Measurements from ENCODE around the gene MEOX2. TPM values are rescaled to one million over a fixed set of nuclear protein-coding genes. Genes with fewer than 3 reads are reported as not detected.

The MEOX2 gene
- total RNA-seq, 1 experiment from 2014 or later: 0.22 TPM

DNA sequence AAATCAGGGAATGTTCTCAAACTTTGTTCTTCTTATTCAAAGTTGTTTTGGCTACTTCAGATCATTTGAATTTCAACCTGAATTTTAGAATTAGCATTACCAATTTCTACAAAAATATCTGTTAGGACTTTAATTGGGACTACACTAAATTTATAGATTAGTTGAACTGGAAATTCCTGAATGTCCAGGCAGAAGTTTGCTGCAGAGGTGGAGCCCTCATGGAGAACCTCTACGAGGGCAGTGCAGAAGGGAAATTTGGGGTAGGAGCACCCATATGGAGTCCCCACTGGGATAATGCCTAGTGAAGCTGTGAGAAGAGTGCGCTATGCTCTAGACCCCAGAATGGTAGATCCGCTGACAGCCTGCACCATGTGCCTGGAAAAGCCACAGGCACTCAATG lies 101.9 kb downstream of the MEOX2 start:
- Histone ChIP-seq H2AFZ (no peak overlapping the region), H4K20me1 (ENCODE audit: insufficient read depth) (no peaks in the 10 kb centered on the region), H3K27me3 (ENCODE audit: insufficient read depth, low read depth) (no peaks in the 10 kb centered on the region), H3K79me2 (ENCODE audit: low read depth) (no peaks in the 10 kb centered on the region), H3K9me3 (ENCODE audit: insufficient read depth, low read depth) (peaks cover 13% of the 10 kb centered on the region), H3F3A (ENCODE audit: insufficient read depth, low read depth) (no peaks in the 10 kb centered on the region), H3K4me2 (no peak overlapping the region), H3K36me3 (ENCODE audit: low read depth) (no peaks in the 10 kb centered on the region), H3K9me2 (ENCODE audit: insufficient read depth) (no peaks in the 10 kb centered on the region), H3K4me1 (replicated peaks; ENCODE audit: insufficient read depth) (no peaks in the 10 kb centered on the region), H3K4me3 (no peak overlapping the region), H3K27ac (no peak overlapping the region)
- intact Hi-C loops (cut with micrococcal nuclease; ENCODE audit: unreplicated experiment): no loop called here
- no peak for TF ChIP-seq EZH2 (IDR thresholded peaks at IDR 0.05; ENCODE audit: low read depth)
- TF ChIP-seq, protein P1, sequence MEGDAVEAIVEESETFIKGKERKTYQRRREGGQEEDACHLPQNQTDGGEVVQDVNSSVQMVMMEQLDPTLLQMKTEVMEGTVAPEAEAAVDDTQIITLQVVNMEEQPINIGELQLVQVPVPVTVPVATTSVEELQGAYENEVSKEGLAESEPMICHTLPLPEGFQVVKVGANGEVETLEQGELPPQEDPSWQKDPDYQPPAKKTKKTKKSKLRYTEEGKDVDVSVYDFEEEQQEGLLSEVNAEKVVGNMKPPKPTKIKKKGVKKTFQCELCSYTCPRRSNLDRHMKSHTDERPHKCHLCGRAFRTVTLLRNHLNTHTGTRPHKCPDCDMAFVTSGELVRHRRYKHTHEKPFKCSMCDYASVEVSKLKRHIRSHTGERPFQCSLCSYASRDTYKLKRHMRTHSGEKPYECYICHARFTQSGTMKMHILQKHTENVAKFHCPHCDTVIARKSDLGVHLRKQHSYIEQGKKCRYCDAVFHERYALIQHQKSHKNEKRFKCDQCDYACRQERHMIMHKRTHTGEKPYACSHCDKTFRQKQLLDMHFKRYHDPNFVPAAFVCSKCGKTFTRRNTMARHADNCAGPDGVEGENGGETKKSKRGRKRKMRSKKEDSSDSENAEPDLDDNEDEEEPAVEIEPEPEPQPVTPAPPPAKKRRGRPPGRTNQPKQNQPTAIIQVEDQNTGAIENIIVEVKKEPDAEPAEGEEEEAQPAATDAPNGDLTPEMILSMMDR (conservative IDR thresholded peaks at IDR 0.05): no peak
- no TSS peak for BruUV-seq (replicated peaks)
- ChIA-PET POLR2A (ENCODE audit: unreplicated experiment) (no interaction called here), CTCF (no interaction called here)
- no peak for DNase-seq

DNA sequence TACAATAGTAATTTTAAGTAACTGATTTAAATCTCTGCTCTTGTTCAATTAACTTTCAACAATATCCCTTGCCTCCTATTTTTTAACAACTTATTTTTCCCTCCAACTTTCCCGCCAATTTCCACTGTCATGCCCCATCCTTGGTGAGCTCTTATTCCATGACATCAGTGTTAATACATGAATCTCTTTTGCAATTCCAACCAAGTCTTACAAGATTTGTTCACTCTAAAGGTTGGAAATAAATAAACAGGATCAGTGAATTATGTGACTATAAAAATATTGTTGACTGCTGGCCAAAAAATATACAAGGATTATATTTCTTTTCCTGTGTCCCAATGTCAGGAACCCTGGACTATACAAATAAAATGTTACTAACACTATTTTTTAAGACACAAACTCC lies 103.7 kb downstream of the MEOX2 start:
- TF ChIP-seq EZH2 (IDR thresholded peaks at IDR 0.05; ENCODE audit: low read depth): no peak
- TF ChIP-seq, protein P1 (conservative IDR thresholded peaks at IDR 0.05): no peak
- ChIA-PET CTCF (no interaction called here), POLR2A (ENCODE audit: unreplicated experiment) (interaction anchor here (0.7 kb wide), 1 partner anchor 349 kb away, joined by 7 read pairs; no protein-coding TSS in a partner anchor)
- H3K9me3 ChIP-seq (ENCODE audit: insufficient read depth, low read depth): peaks cover 13% of the 10 kb centered on the region
- no peak overlapping the region for H3K4me2 ChIP-seq
- H3K9me2 ChIP-seq (ENCODE audit: insufficient read depth): no peaks in the 10 kb centered on the region
- H3F3A ChIP-seq (ENCODE audit: insufficient read depth, low read depth): no peaks in the 10 kb centered on the region
- no peak overlapping the region for H3K27ac ChIP-seq
- H3K36me3 ChIP-seq (ENCODE audit: low read depth): no peaks in the 10 kb centered on the region
- H3K4me3 ChIP-seq: no peak overlapping the region
- intact Hi-C loops (cut with micrococcal nuclease; ENCODE audit: unreplicated experiment): no loop called here
- no TSS peak for BruUV-seq (replicated peaks)
- no peak overlapping the region for H2AFZ ChIP-seq
- no peaks in the 10 kb centered on the region for H3K4me1 ChIP-seq (replicated peaks; ENCODE audit: insufficient read depth)
- no peaks in the 10 kb centered on the region for H3K79me2 ChIP-seq (ENCODE audit: low read depth)
- DNase-seq: no peak
- H3K27me3 ChIP-seq (ENCODE audit: insufficient read depth, low read depth): no peaks in the 10 kb centered on the region
- no peaks in the 10 kb centered on the region for H4K20me1 ChIP-seq (ENCODE audit: insufficient read depth)

DNA sequence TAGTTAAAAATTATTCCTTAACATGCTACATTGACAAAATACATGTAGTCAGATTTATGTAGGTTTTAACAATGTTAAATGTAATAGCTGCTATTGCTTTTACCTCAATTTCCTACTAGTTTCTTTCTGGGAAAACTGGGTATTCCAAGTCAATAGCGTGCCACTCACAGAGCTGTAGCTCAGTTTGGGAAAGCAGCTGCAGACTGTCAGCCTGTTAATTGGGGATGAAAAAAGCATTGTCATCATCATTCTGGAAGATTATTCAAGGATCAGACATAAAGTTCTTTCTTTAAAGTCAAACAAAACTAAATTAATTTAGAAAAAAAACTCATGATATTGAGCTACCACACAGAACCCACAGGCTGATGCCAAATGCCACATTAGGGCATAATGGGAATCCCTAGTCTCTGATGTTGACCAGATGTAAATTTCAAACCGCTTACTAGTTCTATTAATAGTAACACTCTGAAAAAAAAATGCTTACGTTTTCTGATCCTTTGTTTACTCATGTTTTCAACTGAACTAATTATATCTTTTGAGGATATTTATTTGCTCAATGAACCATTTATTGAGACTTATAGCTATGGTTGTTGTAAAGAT lies 105.0 kb downstream of the MEOX2 start:
- ChIA-PET CTCF (interaction anchor here (0.7 kb wide), 1 partner anchor 332 kb away, joined by 3 read pairs; no protein-coding TSS in a partner anchor), POLR2A (ENCODE audit: unreplicated experiment) (interaction anchor here (0.6 kb wide), 1 partner anchor 855 kb away, joined by 4 read pairs; no protein-coding TSS in a partner anchor)
- H3F3A ChIP-seq (ENCODE audit: insufficient read depth, low read depth): no peaks in the 10 kb centered on the region
- peaks cover 13% of the 10 kb centered on the region for H3K9me3 ChIP-seq (ENCODE audit: insufficient read depth, low read depth)
- no peak overlapping the region for H3K4me2 ChIP-seq
- H3K36me3 ChIP-seq (ENCODE audit: low read depth): no peaks in the 10 kb centered on the region
- BruUV-seq (replicated peaks): no TSS peak
- DNase-seq: no peak
- no peak overlapping the region for H3K27ac ChIP-seq
- no peak overlapping the region for H2AFZ ChIP-seq
- no peaks in the 10 kb centered on the region for H3K79me2 ChIP-seq (ENCODE audit: low read depth)
- no peaks in the 10 kb centered on the region for H4K20me1 ChIP-seq (ENCODE audit: insufficient read depth)
- TF ChIP-seq, protein P1 (conservative IDR thresholded peaks at IDR 0.05): no peak
- TF ChIP-seq EZH2 (IDR thresholded peaks at IDR 0.05; ENCODE audit: low read depth): no peak
- H3K4me3 ChIP-seq: no peak overlapping the region
- no peaks in the 10 kb centered on the region for H3K9me2 ChIP-seq (ENCODE audit: insufficient read depth)
- no peaks in the 10 kb centered on the region for H3K4me1 ChIP-seq (replicated peaks; ENCODE audit: insufficient read depth)
- no peaks in the 10 kb centered on the region for H3K27me3 ChIP-seq (ENCODE audit: insufficient read depth, low read depth)
- intact Hi-C loops (cut with micrococcal nuclease; ENCODE audit: unreplicated experiment): no loop called here
